Upper lobe of left lung (tissue), 4 donors: Measurements from ENCODE around the gene LRRC43.

Experiments
- EP300 ChIP-seq, 4 donors: sonication (generic); formaldehyde crosslinking; IDR thresholded peaks; one replicate each; pipeline ENCODE4 v1.5.1; 2017; ENCODE audit warnings: antibody characterized with exemption in 4 of 4, control low read depth in 2 of 4
- POLR2A ChIP-seq, 4 donors: fragments of 450-650 bp; IDR thresholded peaks; one replicate each; pipeline ENCODE4 v1.5.1; 2016 to 2017; ENCODE audit warnings: antibody characterized with exemption in 4 of 4, mild to moderate bottlenecking in 2 of 4
- POLR2AphosphoS5 ChIP-seq, 2 donors: sonication (generic); formaldehyde crosslinking; IDR thresholded peaks; one replicate each; pipeline ENCODE4 v1.5.1; 2017; ENCODE audit warnings: antibody characterized with exemption in 2 of 2
- TF ChIP-seq, protein P1 (sequence below), 6 experiments: fragments of 450-650 bp in 4 of 6; fragments of 200-600 bp in 2 of 6; sonication (generic) in 2 of 6; IDR thresholded peaks; one replicate each; pipeline ENCODE4 v1.5.1; 2016 to 2019; ENCODE audit warnings: antibody characterized with exemption in 6 of 6

DNA sequence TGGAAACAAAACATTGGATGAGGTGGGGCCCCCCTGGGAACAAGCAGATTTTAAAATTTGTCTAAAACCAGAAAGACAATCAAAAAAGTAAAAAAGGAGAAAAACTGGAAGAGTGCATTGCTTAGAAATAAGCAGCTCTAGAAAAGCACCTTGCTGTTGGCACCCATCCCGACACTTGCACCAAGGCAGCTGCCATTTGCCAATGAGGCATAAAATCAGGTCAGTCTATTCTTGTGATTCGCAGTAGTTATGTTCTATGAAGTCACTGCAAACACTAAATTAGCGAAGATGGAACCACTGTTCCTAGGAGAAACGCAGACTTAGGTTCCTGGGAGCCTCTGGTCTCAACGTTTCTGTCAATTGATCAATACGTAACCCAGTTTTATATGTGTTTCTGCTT is 67.1 kb downstream of the LRRC43 start:
- TF ChIP-seq, protein P1, sequence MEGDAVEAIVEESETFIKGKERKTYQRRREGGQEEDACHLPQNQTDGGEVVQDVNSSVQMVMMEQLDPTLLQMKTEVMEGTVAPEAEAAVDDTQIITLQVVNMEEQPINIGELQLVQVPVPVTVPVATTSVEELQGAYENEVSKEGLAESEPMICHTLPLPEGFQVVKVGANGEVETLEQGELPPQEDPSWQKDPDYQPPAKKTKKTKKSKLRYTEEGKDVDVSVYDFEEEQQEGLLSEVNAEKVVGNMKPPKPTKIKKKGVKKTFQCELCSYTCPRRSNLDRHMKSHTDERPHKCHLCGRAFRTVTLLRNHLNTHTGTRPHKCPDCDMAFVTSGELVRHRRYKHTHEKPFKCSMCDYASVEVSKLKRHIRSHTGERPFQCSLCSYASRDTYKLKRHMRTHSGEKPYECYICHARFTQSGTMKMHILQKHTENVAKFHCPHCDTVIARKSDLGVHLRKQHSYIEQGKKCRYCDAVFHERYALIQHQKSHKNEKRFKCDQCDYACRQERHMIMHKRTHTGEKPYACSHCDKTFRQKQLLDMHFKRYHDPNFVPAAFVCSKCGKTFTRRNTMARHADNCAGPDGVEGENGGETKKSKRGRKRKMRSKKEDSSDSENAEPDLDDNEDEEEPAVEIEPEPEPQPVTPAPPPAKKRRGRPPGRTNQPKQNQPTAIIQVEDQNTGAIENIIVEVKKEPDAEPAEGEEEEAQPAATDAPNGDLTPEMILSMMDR (IDR thresholded peaks at IDR 0.05) = no peak
- TF ChIP-seq EP300 (IDR thresholded peaks at IDR 0.05) (no peak), POLR2AphosphoS5 (IDR thresholded peaks at IDR 0.05) (no peak), POLR2A (IDR thresholded peaks at IDR 0.05) (no peak)
